ENCODE results near the gene PRKN. TPM values are rescaled to one million over a fixed set of nuclear protein-coding genes. Genes with fewer than 3 reads are reported as not detected.

Gene PRKN
- total and polyA plus RNA-seq, 2 donors (not counting 1 experiment from before 2014, with no cell fraction given), result 0.43 to 4.6 TPM

DNA sequence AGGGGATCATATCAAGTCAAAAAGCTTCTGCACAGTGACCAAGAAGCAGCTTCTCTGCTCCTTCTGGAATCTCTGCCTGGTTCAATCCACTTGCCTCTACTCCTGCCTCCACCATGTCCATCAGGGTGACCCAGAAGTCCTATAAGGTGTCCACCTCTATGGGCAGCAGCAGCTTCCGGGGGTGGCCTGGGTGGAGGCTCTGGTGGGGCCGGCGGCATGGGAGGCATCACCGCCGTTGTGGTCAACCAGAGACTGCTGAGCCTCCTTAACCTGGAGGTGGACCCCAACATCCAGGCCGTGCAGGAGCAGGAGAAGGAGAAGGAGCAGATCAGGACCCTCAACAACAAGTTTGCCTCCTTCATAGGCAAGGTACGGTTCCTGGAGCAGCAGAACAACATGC is 159.3 kb downstream of the PRKN start:
- Histone ChIP-seq H3K4me2 (ENCODE audit: extremely low read depth, insufficient read depth, low read length) (no peak overlapping the region), H3K4me3 (replicated peaks in 1 of 4; ENCODE audit: control extremely low read depth in 1 of 4, insufficient read depth in 1 of 4, low read depth in 3 of 4, low read length in 4 of 4) (no peak overlapping the region), H3K79me2 (ENCODE audit: control insufficient read depth, insufficient read depth, low read length) (no peaks in the 10 kb centered on the region), H4K20me1 (ENCODE audit: control insufficient read depth, extremely low read depth, insufficient read depth, low read length) (no peaks in the 10 kb centered on the region), H2AFZ (ENCODE audit: low read length) (no peak overlapping the region), H3K9me3 (ENCODE audit: control insufficient read depth, insufficient read depth, low read depth, low read length) (no peaks in the 10 kb centered on the region), H3K27ac (ENCODE audit: insufficient read depth, low read length) (no peak overlapping the region), H3K36me3 (ENCODE audit: control insufficient read depth, insufficient read depth, low read length) (no peaks in the 10 kb centered on the region), H3K9ac (ENCODE audit: insufficient read depth, low read length) (no peak overlapping the region), H3K27me3 (ENCODE audit: control insufficient read depth, insufficient read depth, low read length) (no peaks in the 10 kb centered on the region), H3K4me1 (ENCODE audit: control insufficient read depth, extremely low read depth, insufficient read depth, low read length) (no peaks in the 10 kb centered on the region)
- DNase-seq (ENCODE audit: low read depth in 2 of 2), result no peak
- no peak for TF ChIP-seq EZH2 (IDR thresholded peaks at IDR 0.05; ENCODE audit: low read length, missing control alignments)
- TF ChIP-seq, protein P1, sequence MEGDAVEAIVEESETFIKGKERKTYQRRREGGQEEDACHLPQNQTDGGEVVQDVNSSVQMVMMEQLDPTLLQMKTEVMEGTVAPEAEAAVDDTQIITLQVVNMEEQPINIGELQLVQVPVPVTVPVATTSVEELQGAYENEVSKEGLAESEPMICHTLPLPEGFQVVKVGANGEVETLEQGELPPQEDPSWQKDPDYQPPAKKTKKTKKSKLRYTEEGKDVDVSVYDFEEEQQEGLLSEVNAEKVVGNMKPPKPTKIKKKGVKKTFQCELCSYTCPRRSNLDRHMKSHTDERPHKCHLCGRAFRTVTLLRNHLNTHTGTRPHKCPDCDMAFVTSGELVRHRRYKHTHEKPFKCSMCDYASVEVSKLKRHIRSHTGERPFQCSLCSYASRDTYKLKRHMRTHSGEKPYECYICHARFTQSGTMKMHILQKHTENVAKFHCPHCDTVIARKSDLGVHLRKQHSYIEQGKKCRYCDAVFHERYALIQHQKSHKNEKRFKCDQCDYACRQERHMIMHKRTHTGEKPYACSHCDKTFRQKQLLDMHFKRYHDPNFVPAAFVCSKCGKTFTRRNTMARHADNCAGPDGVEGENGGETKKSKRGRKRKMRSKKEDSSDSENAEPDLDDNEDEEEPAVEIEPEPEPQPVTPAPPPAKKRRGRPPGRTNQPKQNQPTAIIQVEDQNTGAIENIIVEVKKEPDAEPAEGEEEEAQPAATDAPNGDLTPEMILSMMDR (conservative IDR thresholded peaks at IDR 0.05 in 1 of 2, IDR thresholded peaks at IDR 0.05 in 1 of 2; ENCODE audit: low read depth in 1 of 2, low read length in 2 of 2), result no peak

DNA sequence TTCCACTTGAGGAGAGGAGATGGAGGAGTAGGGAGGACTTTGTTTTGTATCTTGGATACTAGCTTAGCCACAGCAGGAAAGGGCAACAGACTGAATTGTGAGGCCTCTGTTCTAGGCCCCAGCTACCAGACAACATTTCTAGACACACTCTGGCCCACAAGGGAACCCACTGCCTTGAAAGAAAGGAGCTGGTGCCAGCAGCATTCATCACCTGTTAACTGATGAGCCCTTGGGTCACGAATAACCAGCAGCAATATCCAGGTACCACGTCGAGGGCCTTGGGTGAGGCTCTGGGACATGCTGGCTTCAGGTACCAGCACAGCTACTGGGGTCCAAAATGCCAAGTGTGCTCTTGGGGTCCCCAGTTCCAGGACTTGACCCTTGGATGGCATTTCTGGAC is 165.5 kb downstream of the PRKN start:
- Histone ChIP-seq H3K27ac (ENCODE audit: insufficient read depth, low read length) (no peak overlapping the region), H3K36me3 (ENCODE audit: control insufficient read depth, insufficient read depth, low read length) (no peaks in the 10 kb centered on the region), H3K4me3 (replicated peaks in 1 of 4; ENCODE audit: control extremely low read depth in 1 of 4, insufficient read depth in 1 of 4, low read depth in 3 of 4, low read length in 4 of 4) (no peak overlapping the region), H3K9me3 (ENCODE audit: control insufficient read depth, insufficient read depth, low read depth, low read length) (no peaks in the 10 kb centered on the region), H3K4me1 (ENCODE audit: control insufficient read depth, extremely low read depth, insufficient read depth, low read length) (no peaks in the 10 kb centered on the region), H3K27me3 (ENCODE audit: control insufficient read depth, insufficient read depth, low read length) (no peaks in the 10 kb centered on the region), H3K4me2 (ENCODE audit: extremely low read depth, insufficient read depth, low read length) (no peak overlapping the region), H3K9ac (ENCODE audit: insufficient read depth, low read length) (no peak overlapping the region), H3K79me2 (ENCODE audit: control insufficient read depth, insufficient read depth, low read length) (no peaks in the 10 kb centered on the region), H4K20me1 (ENCODE audit: control insufficient read depth, extremely low read depth, insufficient read depth, low read length) (no peaks in the 10 kb centered on the region), H2AFZ (ENCODE audit: low read length) (no peak overlapping the region)
- TF ChIP-seq, protein P1 (conservative IDR thresholded peaks at IDR 0.05 in 1 of 2, IDR thresholded peaks at IDR 0.05 in 1 of 2; ENCODE audit: low read depth in 1 of 2, low read length in 2 of 2), result no peak
- TF ChIP-seq EZH2 (IDR thresholded peaks at IDR 0.05; ENCODE audit: low read length, missing control alignments), result no peak
- DNase-seq (ENCODE audit: low read depth in 2 of 2), result no peak

DNA sequence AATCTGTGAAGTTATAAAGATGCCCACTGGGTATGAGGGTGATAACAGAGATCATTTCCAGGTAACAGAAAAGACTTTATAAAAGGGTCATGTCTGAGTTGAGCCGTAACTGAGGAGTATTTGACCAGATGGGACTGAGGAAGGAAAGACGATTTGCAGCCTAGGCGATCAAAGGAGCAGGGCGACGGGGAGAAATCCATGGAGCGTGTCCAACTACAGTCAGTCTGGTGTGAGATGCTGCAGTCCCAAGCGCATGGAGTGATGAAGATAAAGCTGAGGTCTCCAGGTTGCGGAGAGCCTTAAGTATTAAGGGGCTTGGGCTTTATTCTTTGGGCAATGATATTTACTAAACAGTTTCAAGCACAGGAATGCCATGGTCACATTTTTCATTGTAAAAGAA is 166.7 kb downstream of the PRKN start:
- Histone ChIP-seq H3K9ac (ENCODE audit: insufficient read depth, low read length) (no peak overlapping the region), H3K4me3 (replicated peaks in 1 of 4; ENCODE audit: control extremely low read depth in 1 of 4, insufficient read depth in 1 of 4, low read depth in 3 of 4, low read length in 4 of 4) (no peak overlapping the region), H3K79me2 (ENCODE audit: control insufficient read depth, insufficient read depth, low read length) (no peaks in the 10 kb centered on the region), H2AFZ (ENCODE audit: low read length) (no peak overlapping the region), H3K27me3 (ENCODE audit: control insufficient read depth, insufficient read depth, low read length) (no peaks in the 10 kb centered on the region), H3K9me3 (ENCODE audit: control insufficient read depth, insufficient read depth, low read depth, low read length) (no peaks in the 10 kb centered on the region), H4K20me1 (ENCODE audit: control insufficient read depth, extremely low read depth, insufficient read depth, low read length) (no peaks in the 10 kb centered on the region), H3K4me2 (ENCODE audit: extremely low read depth, insufficient read depth, low read length) (no peak overlapping the region), H3K4me1 (ENCODE audit: control insufficient read depth, extremely low read depth, insufficient read depth, low read length) (no peaks in the 10 kb centered on the region), H3K27ac (ENCODE audit: insufficient read depth, low read length) (no peak overlapping the region), H3K36me3 (ENCODE audit: control insufficient read depth, insufficient read depth, low read length) (no peaks in the 10 kb centered on the region)
- no peak for DNase-seq (ENCODE audit: low read depth in 2 of 2)
- no peak for TF ChIP-seq EZH2 (IDR thresholded peaks at IDR 0.05; ENCODE audit: low read length, missing control alignments)
- TF ChIP-seq, protein P1 (conservative IDR thresholded peaks at IDR 0.05 in 1 of 2, IDR thresholded peaks at IDR 0.05 in 1 of 2; ENCODE audit: low read depth in 1 of 2, low read length in 2 of 2), result no peak

All from fibroblast of lung (primary cell).